HG02970 (cell line): ENCODE measurements around the gene STARD6.
"Not testable (repeated sequence)": the region's sequence is repeated elsewhere in the genome, so short reads cannot be mapped to it uniquely, and the experiment has no call there.

ENCODE experiments used
- ATAC-seq: cut with Tn5 transposase; IDR thresholded peaks from one replicate; pipeline ENCODE4 v1.9.1; 2021; ENCODE audit warnings: mild to moderate bottlenecking, moderate library complexity, moderate number of reproducible peaks; ENCODE audit not compliant: unreplicated experiment, low FRiP score

Gene STARD6, protein sequence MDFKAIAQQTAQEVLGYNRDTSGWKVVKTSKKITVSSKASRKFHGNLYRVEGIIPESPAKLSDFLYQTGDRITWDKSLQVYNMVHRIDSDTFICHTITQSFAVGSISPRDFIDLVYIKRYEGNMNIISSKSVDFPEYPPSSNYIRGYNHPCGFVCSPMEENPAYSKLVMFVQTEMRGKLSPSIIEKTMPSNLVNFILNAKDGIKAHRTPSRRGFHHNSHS

GRCh38 chr18:54357660-54358494 is at the start of gene STARD6, which contains the start of gene C18orf54:
TSS of gene STARD6 (minus strand) at chr18:54357858. CDS start at chr18:54354573, 3,285 bp downstream.
TSS of gene C18orf54 (plus strand) at chr18:54357906. CDS start at chr18:54360573, 2,667 bp downstream.
- peak; percentile 97 for ATAC-seq

DNA sequence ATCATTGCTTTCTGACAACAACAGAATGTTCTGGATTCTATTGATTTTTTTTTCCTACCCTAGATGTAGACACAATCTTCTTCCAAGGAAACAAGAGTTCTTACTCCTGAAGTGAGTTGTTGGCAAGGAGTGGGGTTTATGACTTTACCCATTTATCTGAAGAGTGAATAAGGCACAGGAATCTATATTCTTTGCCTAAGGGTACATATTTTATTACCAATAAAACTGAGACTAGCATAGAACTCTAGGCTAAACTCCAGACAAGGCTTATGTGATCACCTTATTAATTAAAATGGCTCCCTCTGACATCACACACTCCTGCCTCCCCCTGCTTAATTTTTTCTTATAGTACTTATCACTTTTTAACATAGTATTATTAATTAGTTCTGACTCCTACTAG is 47.6 kb upstream of the STARD6 start:
- no peak for ATAC-seq

GRCh38 chr18:54396760-54397159 is 39.1 kb upstream of the STARD6 start:
- no peak for ATAC-seq

DNA sequence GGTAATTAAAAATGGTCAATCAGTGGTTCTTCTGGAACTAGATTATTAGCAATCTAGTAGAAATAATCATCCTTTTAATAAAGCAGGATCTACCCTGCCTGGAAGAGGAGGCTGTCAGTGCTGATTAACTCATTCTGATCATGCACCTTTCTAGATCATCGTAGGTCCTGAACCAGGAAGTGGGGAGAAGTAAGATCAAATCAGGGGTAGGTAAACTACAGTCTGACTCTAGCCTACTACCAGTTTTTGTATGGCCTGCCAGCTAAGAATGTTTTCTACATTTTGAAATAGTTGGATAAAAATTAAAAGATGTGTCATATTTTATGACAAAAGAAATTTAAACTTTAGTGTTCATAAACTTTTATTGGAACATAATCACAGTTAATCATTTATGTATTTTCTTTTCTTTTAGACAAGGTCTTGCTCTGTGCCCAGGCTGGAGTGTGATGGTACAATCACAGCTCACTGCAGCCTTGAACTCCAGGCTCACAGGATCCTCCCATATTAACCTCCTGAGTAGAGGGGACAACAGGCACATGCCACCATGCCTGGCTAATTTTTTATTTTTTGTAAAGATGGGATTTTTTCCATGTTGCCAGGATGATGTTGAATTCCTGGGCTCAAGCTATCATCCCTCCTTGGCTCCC is 36.1 kb upstream of the STARD6 start:
- no peak for ATAC-seq

- ATAC-seq = peak; percentile 66
These were observed 34.9 kb upstream of the STARD6 start for GRCh38 chr18:54392543-54393023.

- ATAC-seq = no peak
These were observed 33.2 kb upstream of the STARD6 start for GRCh38 chr18:54390838-54391237.

GRCh38 chr18:54389143-54389505 is 31.5 kb upstream of the STARD6 start:
- no peak for ATAC-seq

DNA sequence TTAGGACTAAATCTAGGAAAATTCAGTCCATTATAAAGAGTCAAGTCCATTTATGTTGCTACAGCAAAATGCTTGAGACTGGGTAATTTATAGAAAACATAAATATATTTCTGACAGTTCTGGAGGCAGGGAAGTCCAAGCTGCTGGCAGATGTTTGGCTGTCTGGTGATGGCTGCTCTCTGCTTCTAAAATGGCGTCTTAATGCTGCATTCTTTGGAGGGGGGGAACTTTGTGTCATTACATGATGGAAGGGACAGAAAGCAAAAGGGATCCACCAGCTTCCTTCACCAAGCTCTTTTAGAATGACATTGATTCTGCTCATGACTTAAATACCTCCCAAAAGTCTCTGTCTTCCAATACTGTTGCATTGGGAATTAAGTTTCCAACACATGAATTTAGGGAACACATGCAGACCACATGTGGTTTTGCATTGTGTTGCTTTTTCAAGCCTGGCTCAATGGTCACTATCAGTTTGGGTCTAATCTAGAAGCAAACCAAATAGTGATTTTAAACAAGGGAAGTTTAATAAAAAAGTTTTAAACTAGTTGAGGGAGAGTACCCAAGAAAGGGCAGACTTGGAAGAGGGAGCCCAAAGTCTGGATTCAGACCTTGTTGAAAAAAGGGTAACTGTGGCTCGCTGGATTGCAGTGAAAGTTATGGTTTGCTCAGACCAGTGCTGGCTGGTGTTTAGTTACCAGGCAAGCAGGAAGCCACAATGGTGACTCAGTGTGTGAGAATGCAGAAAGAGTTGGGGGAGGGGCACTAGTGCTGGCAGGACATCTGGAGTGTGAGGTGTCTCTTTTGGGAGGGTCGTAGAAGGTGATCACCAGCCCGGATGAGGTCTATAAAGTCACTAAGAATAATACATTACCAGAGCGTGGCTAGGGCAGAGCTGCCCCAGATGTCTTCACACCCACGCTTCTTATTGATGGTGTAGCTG is 30.8 kb upstream of the STARD6 start:
- ATAC-seq = peak; percentile 91

DNA sequence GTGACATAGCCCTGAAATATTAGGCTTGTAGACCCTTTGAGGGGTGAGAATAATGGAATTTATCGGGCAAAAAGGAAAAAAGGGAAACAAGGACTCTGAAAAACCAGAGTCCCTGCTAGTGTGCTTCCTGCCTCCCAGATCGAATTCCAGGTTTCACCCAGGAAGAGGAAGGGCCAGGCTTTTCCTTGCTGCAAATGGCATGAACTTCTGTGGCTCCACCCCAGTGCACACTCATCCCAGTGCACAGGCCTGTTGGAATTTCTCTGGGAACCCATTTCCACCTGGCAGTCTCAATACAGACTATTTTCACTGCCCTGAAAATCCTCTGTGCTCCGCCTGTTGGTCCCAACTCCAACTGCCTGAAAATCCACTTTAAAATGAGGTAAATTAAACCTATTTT is 30.0 kb upstream of the STARD6 start:
- ATAC-seq = no peak

DNA sequence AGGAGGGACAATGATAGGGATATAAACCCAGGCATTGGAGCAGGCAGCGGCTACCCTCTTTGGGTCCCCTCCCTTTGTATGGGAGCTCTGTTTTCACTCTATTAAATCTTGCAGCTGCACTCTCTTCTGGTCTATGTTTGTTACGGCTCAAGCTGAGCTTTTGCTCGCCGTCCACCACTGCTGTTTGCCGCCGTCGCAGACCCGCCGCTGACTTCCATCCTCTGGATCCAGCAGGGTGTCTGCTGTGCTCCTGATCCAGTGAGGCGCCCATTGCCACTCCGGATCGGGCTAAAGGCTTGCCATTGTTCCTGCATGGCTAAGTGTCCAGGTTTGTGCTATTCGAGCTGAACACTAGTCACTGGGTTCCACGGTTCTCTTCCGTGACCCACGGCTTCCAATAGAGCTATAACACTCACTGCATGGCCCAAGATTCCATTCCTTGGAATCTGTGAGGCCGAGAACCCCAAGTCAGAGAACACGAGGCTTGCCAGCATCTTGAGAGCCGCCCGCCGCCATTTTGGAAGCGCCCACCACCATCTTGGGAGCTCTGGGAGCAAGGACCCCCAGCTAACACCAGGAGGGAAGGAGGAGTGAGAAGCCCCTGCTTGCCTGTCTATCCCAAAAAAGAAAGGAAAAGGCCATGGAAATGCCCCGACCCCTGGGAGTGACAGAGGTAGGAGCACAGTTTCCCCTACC is 29.3 kb upstream of the STARD6 start:
- not testable (repeated sequence) for ATAC-seq

DNA sequence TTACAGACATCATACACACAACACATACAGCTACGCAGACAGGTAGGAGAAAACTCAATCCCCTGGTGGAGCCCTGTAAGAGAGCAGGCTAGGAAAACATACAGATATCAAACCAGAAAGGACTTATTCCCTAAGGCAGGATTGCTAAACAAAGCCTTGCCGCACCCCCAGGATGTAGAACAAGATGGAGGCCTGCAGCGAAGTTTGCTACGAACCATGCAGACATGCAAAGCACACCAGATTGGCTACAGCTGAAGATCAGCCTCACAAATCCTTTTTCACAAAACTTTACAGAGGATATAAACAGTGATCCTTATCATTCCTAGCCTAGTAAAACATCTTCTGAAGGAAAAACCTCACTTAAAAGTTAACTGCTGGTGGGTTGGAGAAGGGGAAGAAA is 28.4 kb upstream of the STARD6 start:
- no peak for ATAC-seq

GRCh38 chr18:54382733-54383252 is 25.1 kb upstream of the STARD6 start:
- no peak for ATAC-seq

GRCh38 chr18:54382076-54382475 is 24.4 kb upstream of the STARD6 start:
- ATAC-seq = no peak

GRCh38 chr18:54381640-54382039 is 24.0 kb upstream of the STARD6 start:
- no peak for ATAC-seq

GRCh38 chr18:54378057-54378456 is 20.4 kb upstream of the STARD6 start:
- no peak for ATAC-seq

DNA sequence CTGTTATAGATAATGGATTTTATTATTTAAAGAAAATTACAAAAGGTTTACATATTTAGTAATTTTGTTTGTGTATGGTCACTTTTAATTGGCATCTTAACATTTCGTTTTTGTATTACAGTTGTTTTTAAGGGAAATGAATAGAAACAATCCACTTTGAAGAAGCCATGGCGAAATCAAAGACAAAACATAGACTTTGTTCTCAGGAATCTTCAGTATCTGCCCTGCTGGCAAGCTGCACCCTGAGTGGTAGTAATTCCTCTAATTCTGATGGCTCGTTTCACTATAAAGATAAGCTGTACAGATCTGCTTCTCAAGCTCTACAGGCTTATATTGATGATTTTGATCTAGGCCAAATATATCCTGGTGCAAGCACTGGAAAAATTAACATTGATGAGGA is 2.7 kb upstream of the STARD6 start:
- ATAC-seq = no peak

DNA sequence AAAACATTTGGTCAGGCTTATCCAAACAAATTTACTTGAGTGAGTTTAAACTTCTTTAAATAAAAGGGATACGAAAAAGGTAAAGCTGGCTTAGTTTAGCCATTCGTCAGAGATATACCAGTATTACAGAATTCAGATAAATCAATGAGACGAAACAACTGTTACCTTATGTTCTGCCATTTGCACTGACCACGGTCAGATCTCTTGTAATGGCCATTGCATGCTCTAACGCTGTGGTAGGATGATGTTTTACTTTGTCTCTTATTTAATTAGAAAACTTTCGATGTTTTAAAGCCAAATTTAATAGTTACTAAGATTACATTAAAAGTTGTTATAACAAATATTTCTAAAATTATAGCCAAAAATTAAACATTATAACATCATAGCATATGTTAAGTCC is 1.6 kb upstream of the STARD6 start:
- no peak for ATAC-seq

DNA sequence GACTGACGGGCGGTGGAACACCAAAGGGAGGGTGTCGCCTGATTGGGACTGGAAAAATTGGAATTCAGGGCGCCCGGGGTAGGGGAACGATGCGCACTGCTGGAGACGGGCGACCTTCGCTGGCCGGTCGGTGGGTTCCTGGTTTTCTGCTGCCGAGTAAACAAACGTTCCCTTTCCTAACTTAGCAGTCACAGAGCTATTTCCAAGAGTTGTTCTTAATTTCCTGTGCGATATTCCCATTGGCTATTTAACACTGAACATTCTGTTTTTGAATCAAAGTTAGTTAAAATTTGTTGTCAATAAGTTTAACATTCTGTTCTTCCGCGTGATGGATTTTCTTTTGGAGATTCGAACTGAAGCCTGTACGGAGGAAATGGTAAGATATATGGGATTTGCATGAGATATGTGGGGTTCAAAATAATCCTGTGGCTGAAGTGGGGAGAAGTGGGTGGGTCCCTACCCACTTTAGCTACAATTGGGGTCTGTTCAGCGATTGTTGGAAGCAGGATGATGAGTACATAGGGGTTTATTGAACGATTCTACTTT is 910 bp upstream of the STARD6 start:
- peak; percentile 2 for ATAC-seq

- no peak for ATAC-seq
These were observed 487 bp downstream of the STARD6 start for GRCh38 chr18:54357082-54357659.
